ENCODE results near the gene SLC66A2. TPM values are rescaled to one million over a fixed set of nuclear protein-coding genes. Genes with fewer than 3 reads are reported as not detected.

Gene SLC66A2
- total and polyA plus RNA-seq, 8 donors = 18.1 to 148 (median 24.4) TPM

GRCh38 chr18:79899609-79900445, 51.6 kb downstream of the SLC66A2 start:
- H3K4me1 ChIP-seq = no peaks in the 10 kb centered on the region
- intact Hi-C loops (cut with DNase I; ENCODE audit: low total_unique reads) = no loop called here
- no peaks in the 10 kb centered on the region for H3K27me3 ChIP-seq
- peaks cover 16 to 40% (median 29%) of the 10 kb centered on the region in 4 donors for H3K36me3 ChIP-seq
- peak in 1 of 2 donors; percentile 1 for DNase-seq
- 82 to 93% (median 86%) methylated on average over 26 to 53 of the region's 53 CpGs for WGBS, 5 donors
- H3K9me3 ChIP-seq = peaks cover 26 to 77% (median 49%) of the 10 kb centered on the region in 4 donors
- H3K4me3 ChIP-seq = no peak overlapping the region
- no peak overlapping the region for H3K27ac ChIP-seq
- no peak for TF ChIP-seq EP300 (IDR thresholded peaks at IDR 0.05)

- intact Hi-C loops (cut with DNase I; ENCODE audit: low total_unique reads) = no loop called here
- peaks cover 16 to 33% (median 23%) of the 10 kb centered on the region in 4 donors for H3K36me3 ChIP-seq
- no peaks in the 10 kb centered on the region for H3K27me3 ChIP-seq
- no peak overlapping the region for H3K27ac ChIP-seq
- peaks cover 26 to 85% (median 53%) of the 10 kb centered on the region in 4 donors for H3K9me3 ChIP-seq
- no peaks in the 10 kb centered on the region for H3K4me1 ChIP-seq
- 66 to 87% (median 79%) methylated on average over 45 to 70 of the region's 70 CpGs for WGBS, 5 donors
- TF ChIP-seq CTCF (IDR thresholded peaks at IDR 0.05) (no peak), EP300 (IDR thresholded peaks at IDR 0.05) (no peak), POLR2A (IDR thresholded peaks at IDR 0.05) (no peak), POLR2AphosphoS5 (IDR thresholded peaks at IDR 0.05) (no peak)
- H3K4me3 ChIP-seq = no peak overlapping the region
- DNase-seq = peak in 1 of 2 donors; percentile 3
Measured at GRCh38 chr18:79898952-79899608, 52.4 kb downstream of the SLC66A2 start.

- no peak for TF ChIP-seq EP300 (IDR thresholded peaks at IDR 0.05)
- no peak for TF ChIP-seq POLR2A (IDR thresholded peaks at IDR 0.05)
- TF ChIP-seq POLR2AphosphoS5 (IDR thresholded peaks at IDR 0.05) = no peak
- TF ChIP-seq CTCF (IDR thresholded peaks at IDR 0.05) = no peak
- Histone ChIP-seq H3K4me1 (no peaks in the 10 kb centered on the region), H3K27me3 (no peaks in the 10 kb centered on the region), H3K27ac (no peak overlapping the region), H3K36me3 (peaks cover 8 to 23% (median 13%) of the 10 kb centered on the region in 4 donors), H3K4me3 (no peak overlapping the region), H3K9me3 (peaks cover 26 to 92% (median 58%) of the 10 kb centered on the region in 4 donors)
- intact Hi-C loops (cut with DNase I; ENCODE audit: low total_unique reads) = no loop called here
- WGBS, 5 donors = 92 to 97% (median 94%) methylated on average over 13 to 15 of the region's 15 CpGs
- peak in 1 of 2 donors; percentile 1 for DNase-seq
Measured at GRCh38 chr18:79897940-79898625, 53.4 kb downstream of the SLC66A2 start.

GRCh38 chr18:79896738-79897137, 54.7 kb downstream of the SLC66A2 start:
- Histone ChIP-seq H3K27ac (no peak overlapping the region), H3K4me1 (no peaks in the 10 kb centered on the region), H3K36me3 (peaks cover 0 to 10% (median under 1%) of the 10 kb centered on the region in 4 donors), H3K4me3 (no peak overlapping the region), H3K9me3 (peaks cover 30 to 98% (median 66%) of the 10 kb centered on the region in 4 donors), H3K27me3 (no peaks in the 10 kb centered on the region)
- TF ChIP-seq EP300 (IDR thresholded peaks at IDR 0.05) (no peak), POLR2A (IDR thresholded peaks at IDR 0.05) (no peak), POLR2AphosphoS5 (IDR thresholded peaks at IDR 0.05) (no peak)
- WGBS, 5 donors = 63 to 94% (median 79%) methylated on average over 3 of the region's 3 CpGs
- intact Hi-C loops (cut with DNase I; ENCODE audit: low total_unique reads) = no loop called here
- no peak for DNase-seq

- H3K4me3 ChIP-seq = no peak overlapping the region
- DNase-seq = no peak
- TF ChIP-seq CTCF (IDR thresholded peaks at IDR 0.05) (no peak), POLR2AphosphoS5 (IDR thresholded peaks at IDR 0.05) (no peak), EP300 (IDR thresholded peaks at IDR 0.05) (no peak), POLR2A (IDR thresholded peaks at IDR 0.05) (no peak)
- intact Hi-C loops (cut with DNase I; ENCODE audit: low total_unique reads) = no loop called here
- H3K27me3 ChIP-seq = no peaks in the 10 kb centered on the region
- no peaks in the 10 kb centered on the region for H3K36me3 ChIP-seq
- no peak overlapping the region for H3K27ac ChIP-seq
- H3K4me1 ChIP-seq = no peaks in the 10 kb centered on the region
- peaks cover 17 to 87% (median 63%) of the 10 kb centered on the region in 4 donors for H3K9me3 ChIP-seq
- WGBS, 5 donors = 74 to 83% (median 80%) methylated on average over 5 of the region's 5 CpGs
Measured at GRCh38 chr18:79890674-79891073, 60.8 kb downstream of the SLC66A2 start.

All from stomach (tissue), 9 donors.